HepG2 (cell line): Measurements from ENCODE around the gene FKBP10. TPM values are rescaled to one million over a fixed set of nuclear protein-coding genes. Genes with fewer than 3 reads are reported as not detected.

Experiments
- ATF7-NPFF ChIP-seq: sonication (generic); formaldehyde crosslinking; IDR thresholded peaks from 2 replicates; pipeline ENCODE4 v1.8.1; 2023; ENCODE audit warnings: mild to moderate bottlenecking, low read depth, missing genetic modification reagents, moderate library complexity
- ATRX ChIP-seq: sonication (generic); formaldehyde crosslinking; IDR thresholded peaks from 2 replicates; pipeline ENCODE4 v1.4.0; 2020; ENCODE audit warnings: missing genetic modification reagents, borderline replicate concordance
- CBX5 ChIP-seq: sonication (generic); formaldehyde crosslinking; IDR thresholded peaks from 2 replicates; pipeline ENCODE4 v1.4.0; 2020; ENCODE audit warnings: missing genetic modification reagents, borderline replicate concordance
- CCAR2 ChIP-seq: fragments of 200-400 bp; formaldehyde crosslinking; optimal IDR thresholded peaks from 2 replicates; pipeline ENCODE3; 2018; ENCODE audit warnings: low read depth, mild to moderate bottlenecking, low read length, moderate library complexity
- CENPX ChIP-seq: sonication (generic); formaldehyde crosslinking; IDR thresholded peaks from 2 replicates; pipeline ENCODE4 v1.9.0; 2021; ENCODE audit warnings: mild to moderate bottlenecking, missing genetic modification reagents, moderate library complexity
- HES4 ChIP-seq: sonication (generic); formaldehyde crosslinking; IDR thresholded peaks from 2 replicates; pipeline ENCODE4 v1.9.0; 2021; ENCODE audit warnings: mild to moderate bottlenecking, missing genetic modification reagents, borderline replicate concordance
- MAX ChIP-seq: IDR thresholded peaks from 2 replicates; pipeline ENCODE4 v1.6.1; 2012; ENCODE audit warnings: inconsistent platforms
- MLX ChIP-seq: IDR thresholded peaks from 2 replicates; pipeline ENCODE4 v1.6.1; 2016
- MXD1 ChIP-seq: sonication (generic); formaldehyde crosslinking; IDR thresholded peaks from 2 replicates; pipeline ENCODE4 v1.4.0; 2020; ENCODE audit warnings: mild to moderate bottlenecking, missing genetic modification reagents
- MYC ChIP-seq: sonication (generic); formaldehyde crosslinking; IDR thresholded peaks from 2 replicates; pipeline ENCODE4 v1.9.0; 2021; ENCODE audit warnings: missing genetic modification reagents, borderline replicate concordance
- NCOA5 ChIP-seq: sonication (generic); formaldehyde crosslinking; IDR thresholded peaks from 2 replicates; pipeline ENCODE4 v1.4.0; 2020; ENCODE audit warnings: missing genetic modification reagents
- PCBP2 ChIP-seq: fragments of 200-400 bp; formaldehyde crosslinking; optimal IDR thresholded peaks from 2 replicates; pipeline ENCODE3; 2018; ENCODE audit warnings: low read length, low read depth; ENCODE audit not compliant: poor library complexity, severe bottlenecking
- RFX5 ChIP-seq: IDR thresholded peaks from 2 replicates; pipeline ENCODE4 v1.6.1; 2011; ENCODE audit warnings: low read depth, low read length, improper control_type of control experiment
- SAP130 ChIP-seq: IDR thresholded peaks from 2 replicates; pipeline ENCODE4 v1.6.1; 2016; ENCODE audit warnings: low read depth
- TMF1 ChIP-seq: sonication (generic); formaldehyde crosslinking; IDR thresholded peaks from 2 replicates; pipeline ENCODE4 v1.8.1; 2022; ENCODE audit warnings: low read depth, missing genetic modification reagents
- TP53 ChIP-seq: sonication (generic); formaldehyde crosslinking; conservative IDR thresholded peaks from 2 replicates; pipeline ENCODE4 v1.4.0; 2020; ENCODE audit warnings: missing genetic modification reagents
- ZNF18 ChIP-seq: sonication (generic); formaldehyde crosslinking; IDR thresholded peaks from 2 replicates; pipeline ENCODE4 v1.8.0; 2022; ENCODE audit warnings: mild to moderate bottlenecking, missing genetic modification reagents; ENCODE audit not compliant: insufficient replicate concordance
- ZNF256 ChIP-seq: sonication (generic); formaldehyde crosslinking; conservative IDR thresholded peaks from 2 replicates; pipeline ENCODE4 v1.4.0; 2020; ENCODE audit warnings: missing genetic modification reagents
- ZNF317 ChIP-seq: sonication (generic); formaldehyde crosslinking; IDR thresholded peaks from 2 replicates; pipeline ENCODE4 v1.5.0; 2020; ENCODE audit warnings: mild to moderate bottlenecking, missing genetic modification reagents
- ZSCAN31 ChIP-seq: sonication (generic); formaldehyde crosslinking; IDR thresholded peaks from 2 replicates; pipeline ENCODE4 v1.5.0; 2020; ENCODE audit warnings: low read depth, mild to moderate bottlenecking, missing genetic modification reagents
- polyA plus RNA-seq, 8 experiments: library from polyadenylated mRNA; depleted of rRNA in 3 of 8; stranded (reverse) in 7 of 8; unstranded in 1 of 8; fragments of >200 nt; fragmentation: Illumina TruSeq in 4 of 8; extraction: Trizol in 4 of 8; gene quantifications; 2 replicates each; pipeline versions ENCODE4 v1.2.1 to v1.2.3, GENCODE V29; 2011 to 2016; ENCODE audit warnings: low read depth in 4 of 8, missing spikeins in 1 of 8, mixed read lengths in 1 of 8; ENCODE audit not compliant: insufficient read depth in 1 of 8
- total RNA-seq, 5 experiments: library from RNA; depleted of rRNA; stranded (reverse); fragments of >200 nt; fragmentation: Illumina TruSeq; extraction: Trizol; gene quantifications; 2 replicates each; pipeline ENCODE4 v1.2.3, GENCODE V29; 2016; ENCODE audit warnings: low read depth in 1 of 5
- TF ChIP-seq, protein P1 (sequence below): sonication (generic); formaldehyde crosslinking; IDR thresholded peaks from 2 replicates; pipeline ENCODE4 v1.4.0; 2020; ENCODE audit warnings: mild to moderate bottlenecking, missing genetic modification reagents
- TF ChIP-seq, protein P2 (sequence below), 2 experiments: sonication (generic) in 1 of 2; formaldehyde crosslinking in 1 of 2; IDR thresholded peaks; 2 replicates each; pipeline versions ENCODE4 v1.4.0 to v1.6.1; 2018 to 2020; ENCODE audit warnings: missing genetic modification reagents in 2 of 2, borderline replicate concordance in 1 of 2, low read depth in 1 of 2, mild to moderate bottlenecking in 1 of 2, missing biosample characterization in 1 of 2

Gene FKBP10
- total and polyA plus RNA-seq, 2 of the 13 experiments (the other 11 are each of a cell fraction or from before 2014, with no cell fraction given) = 149 to 573 TPM

DNA sequence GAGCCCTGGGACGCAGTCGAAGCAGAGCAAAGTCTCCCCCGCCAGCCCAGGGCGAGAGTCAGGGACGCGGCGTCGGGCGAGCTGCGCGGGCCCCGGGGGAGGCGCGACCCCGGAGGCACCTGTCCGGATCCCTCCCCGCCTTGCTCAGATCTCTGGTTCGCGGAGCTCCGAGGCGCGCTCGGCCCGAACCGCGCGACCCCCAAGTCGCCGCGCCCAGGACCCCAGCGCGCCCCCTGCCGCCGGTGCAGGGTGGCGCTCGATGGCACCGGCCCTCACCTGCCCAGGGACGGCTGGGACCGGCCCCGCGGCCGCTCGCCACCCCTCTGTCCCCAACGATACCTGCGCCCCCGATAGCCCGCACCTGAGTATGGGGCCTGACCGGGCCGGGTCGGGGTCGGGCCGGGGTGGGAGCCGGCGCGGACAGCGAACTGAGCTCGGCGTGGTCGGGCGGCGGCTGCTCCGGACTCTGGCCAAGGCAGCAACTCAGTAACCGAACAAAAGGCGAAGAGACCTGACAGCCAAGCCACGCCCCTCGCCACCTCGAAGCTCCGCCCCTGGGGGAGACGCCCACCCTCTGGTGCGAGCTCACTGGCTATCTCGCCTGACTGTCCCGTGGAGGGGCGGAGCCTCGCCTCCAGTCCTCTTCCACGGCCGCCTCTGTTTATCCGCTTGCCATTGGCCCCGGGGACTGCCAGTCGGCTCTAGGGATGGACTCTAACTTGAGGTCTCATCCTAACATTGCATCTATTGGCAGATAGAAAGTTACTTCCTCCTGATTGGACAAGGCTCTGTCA is 26.4 kb upstream of the FKBP10 start, which contains the start of gene JUP (continued):
- TF ChIP-seq, protein P1, sequence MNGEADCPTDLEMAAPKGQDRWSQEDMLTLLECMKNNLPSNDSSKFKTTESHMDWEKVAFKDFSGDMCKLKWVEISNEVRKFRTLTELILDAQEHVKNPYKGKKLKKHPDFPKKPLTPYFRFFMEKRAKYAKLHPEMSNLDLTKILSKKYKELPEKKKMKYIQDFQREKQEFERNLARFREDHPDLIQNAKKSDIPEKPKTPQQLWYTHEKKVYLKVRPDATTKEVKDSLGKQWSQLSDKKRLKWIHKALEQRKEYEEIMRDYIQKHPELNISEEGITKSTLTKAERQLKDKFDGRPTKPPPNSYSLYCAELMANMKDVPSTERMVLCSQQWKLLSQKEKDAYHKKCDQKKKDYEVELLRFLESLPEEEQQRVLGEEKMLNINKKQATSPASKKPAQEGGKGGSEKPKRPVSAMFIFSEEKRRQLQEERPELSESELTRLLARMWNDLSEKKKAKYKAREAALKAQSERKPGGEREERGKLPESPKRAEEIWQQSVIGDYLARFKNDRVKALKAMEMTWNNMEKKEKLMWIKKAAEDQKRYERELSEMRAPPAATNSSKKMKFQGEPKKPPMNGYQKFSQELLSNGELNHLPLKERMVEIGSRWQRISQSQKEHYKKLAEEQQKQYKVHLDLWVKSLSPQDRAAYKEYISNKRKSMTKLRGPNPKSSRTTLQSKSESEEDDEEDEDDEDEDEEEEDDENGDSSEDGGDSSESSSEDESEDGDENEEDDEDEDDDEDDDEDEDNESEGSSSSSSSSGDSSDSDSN (CRISPR knock-in tag) = peak; percentile 46; the same call in 1 of the 2 replicates
- TF ChIP-seq MLX (CRISPR knock-in tag) (no peak), CBX5 (CRISPR knock-in tag) (peak; percentile 18; the same call in 1 of the 2 replicates), CENPX (CRISPR knock-in tag) (no peak), MXD1 (CRISPR knock-in tag) (peak; percentile 61; the same call in 1 of the 2 replicates), HES4 (peak; percentile 31; the same call in 1 of the 2 replicates), TP53 (CRISPR knock-in tag) (no peak), ZNF317 (CRISPR knock-in tag) (peak; percentile 5; the same call in 1 of the 2 replicates), NCOA5 (CRISPR knock-in tag) (no peak), ZNF18 (no peak), RFX5 (no peak; the same call in 1 of the 2 replicates), ZSCAN31 (CRISPR knock-in tag) (peak; percentile 73), CCAR2 (no peak), MAX (no peak; the same call in 1 of the 2 replicates), ATRX (CRISPR knock-in tag) (no peak), MYC (CRISPR knock-in tag) (peak; percentile 61; the same call in 1 of the 2 replicates), TMF1 (peak; percentile 95), PCBP2 (no peak), SAP130 (peak; percentile 93), ATF7-NPFF (CRISPR knock-in tag) (peak; percentile 67), ZNF256 (CRISPR knock-in tag) (no peak)
- TF ChIP-seq, protein P2, sequence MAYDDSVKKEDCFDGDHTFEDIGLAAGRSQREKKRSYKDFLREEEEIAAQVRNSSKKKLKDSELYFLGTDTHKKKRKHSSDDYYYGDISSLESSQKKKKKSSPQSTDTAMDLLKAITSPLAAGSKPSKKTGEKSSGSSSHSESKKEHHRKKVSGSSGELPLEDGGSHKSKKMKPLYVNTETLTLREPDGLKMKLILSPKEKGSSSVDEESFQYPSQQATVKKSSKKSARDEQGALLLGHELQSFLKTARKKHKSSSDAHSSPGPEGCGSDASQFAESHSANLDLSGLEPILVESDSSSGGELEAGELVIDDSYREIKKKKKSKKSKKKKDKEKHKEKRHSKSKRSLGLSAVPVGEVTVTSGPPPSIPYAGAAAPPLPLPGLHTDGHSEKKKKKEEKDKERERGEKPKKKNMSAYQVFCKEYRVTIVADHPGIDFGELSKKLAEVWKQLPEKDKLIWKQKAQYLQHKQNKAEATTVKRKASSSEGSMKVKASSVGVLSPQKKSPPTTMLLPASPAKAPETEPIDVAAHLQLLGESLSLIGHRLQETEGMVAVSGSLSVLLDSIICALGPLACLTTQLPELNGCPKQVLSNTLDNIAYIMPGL (CRISPR knock-in tag; IDR thresholded peaks at IDR 0.05; ENCODE audit: borderline replicate concordance in 1 of 2, low read depth in 1 of 2) = peak; percentile 94 to 96
